GM18517 (cell line): ENCODE measurements around the gene ARPC1A.
A peak's percentile ranks its signal among the peaks of the same experiment; 100 is the strongest.
"Not testable (repeated sequence)": the region's sequence is repeated elsewhere in the genome, so short reads cannot be mapped to it uniquely, and the experiment has no call there.

Source experiments
- ATAC-seq: cut with Tn5 transposase; IDR thresholded peaks from one replicate; pipeline ENCODE4 v1.9.1; 2021; ENCODE audit warnings: mild to moderate bottlenecking, moderate library complexity; ENCODE audit not compliant: unreplicated experiment

ARPC1A gene

GRCh38 chr7:99325592-99326407, at the start of gene ARPC1A:
Gene ARPC1A, plus strand, starts transcription at chr7:99325898. Its CDS starts 7,456 bp downstream, at chr7:99333354.
- ATAC-seq = peak; percentile 91

DNA sequence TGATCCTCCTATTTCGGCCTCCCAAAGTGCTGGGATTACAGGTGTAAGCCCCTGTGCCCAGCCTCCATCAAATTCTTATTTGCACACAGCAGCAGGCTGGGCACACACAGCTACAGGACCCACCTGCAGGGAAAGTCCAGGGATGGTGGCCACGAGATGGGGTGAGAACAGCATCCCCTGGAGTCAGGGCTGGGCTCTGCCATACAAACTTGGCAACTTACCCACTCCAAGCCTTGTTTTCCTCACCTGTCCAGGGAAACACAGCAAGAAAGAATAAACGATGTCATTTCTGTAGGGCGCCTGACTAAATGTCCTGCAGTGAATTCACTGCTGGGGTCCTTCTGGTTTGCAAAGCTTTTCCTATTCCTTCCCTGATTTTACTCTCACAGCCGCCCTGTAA, 47.5 kb upstream of the ARPC1A start:
- no peak for ATAC-seq

GRCh38 chr7:99284165-99284564, 41.5 kb upstream of the ARPC1A start:
- ATAC-seq = not testable (repeated sequence)

- ATAC-seq = no peak
Observed at GRCh38 chr7:99287779-99288534, 37.7 kb upstream of the ARPC1A start.

DNA sequence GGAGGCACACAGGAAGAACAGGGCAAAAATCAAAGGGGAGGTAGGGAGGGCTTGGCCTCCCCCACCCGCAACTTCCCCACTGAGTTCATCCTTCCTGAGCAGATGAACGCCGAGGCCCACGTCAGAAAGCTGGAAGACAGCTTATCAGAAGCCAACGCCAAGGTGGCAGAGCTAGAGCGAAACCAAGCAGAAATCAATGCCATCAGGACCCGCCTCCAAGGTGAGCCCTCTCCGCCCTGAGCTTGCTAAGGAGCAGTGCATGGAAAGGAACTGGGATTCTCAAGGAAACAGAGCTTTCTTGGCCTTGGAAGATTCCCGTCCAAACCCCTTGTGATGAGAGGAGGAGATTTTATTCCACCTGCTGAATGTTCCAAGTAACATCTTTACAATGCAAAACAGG, 36.5 kb upstream of the ARPC1A start:
- no peak for ATAC-seq

DNA sequence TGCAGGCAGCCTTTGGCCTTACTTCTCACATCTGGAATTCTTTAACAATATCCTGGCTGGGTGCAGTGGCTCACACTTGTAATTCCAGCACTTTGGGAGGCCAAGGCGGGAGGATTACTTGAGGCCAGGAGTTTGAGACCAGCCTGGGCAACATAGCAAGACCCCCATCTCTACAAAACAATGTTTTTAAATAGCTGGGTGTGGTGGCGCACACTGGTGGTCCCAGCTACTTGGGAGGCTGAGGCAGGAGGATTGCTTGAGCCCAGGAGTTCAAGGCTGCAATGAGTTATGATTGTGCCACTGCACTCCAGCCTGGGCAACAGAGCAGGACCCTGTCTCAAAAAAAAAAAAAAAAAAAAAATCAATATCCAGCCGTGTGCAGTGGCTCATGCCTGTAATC, 35.5 kb upstream of the ARPC1A start:
- ATAC-seq = not testable (repeated sequence)

- ATAC-seq = no peak
Observed at GRCh38 chr7:99290980-99291607, 34.6 kb upstream of the ARPC1A start.

DNA sequence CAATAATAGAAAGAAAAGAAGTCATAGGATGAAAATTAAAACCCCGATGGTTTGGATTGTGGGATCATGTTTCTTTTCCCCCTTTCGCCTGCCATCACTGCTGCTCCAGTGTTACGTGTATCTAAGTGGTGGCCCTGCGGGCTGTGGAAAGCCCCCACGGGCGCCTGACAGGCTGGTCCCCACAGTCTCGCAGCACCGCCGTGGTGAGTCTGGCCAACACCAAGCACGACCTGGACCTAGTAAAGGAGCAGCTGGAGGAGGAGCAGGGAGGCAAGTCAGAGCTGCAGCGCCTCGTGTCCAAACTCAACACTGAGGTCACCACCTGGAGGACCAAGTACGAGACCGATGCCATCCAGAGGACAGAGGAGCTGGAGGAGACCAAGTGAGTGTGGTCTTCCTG, 33.6 kb upstream of the ARPC1A start:
- ATAC-seq = no peak

DNA sequence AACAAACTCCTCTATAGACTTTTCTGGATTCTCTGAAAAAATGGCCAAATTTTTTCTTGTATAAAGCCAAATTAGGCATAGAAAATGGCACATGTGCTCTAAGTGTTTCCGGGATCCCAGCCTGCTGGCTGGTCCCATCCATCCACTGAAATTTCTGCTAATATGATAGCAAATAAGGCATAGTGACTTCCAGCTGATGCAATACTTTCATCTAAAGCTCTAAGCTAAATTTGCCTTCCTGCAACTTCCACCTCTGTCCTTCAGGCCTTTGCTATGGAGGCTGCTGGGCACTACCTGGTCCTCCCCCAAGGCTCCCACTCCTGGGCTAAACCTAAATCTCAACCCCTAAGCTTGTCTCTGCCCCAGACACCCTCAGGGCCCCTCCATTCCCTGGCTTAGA, 32.5 kb upstream of the ARPC1A start:
- ATAC-seq = no peak

DNA sequence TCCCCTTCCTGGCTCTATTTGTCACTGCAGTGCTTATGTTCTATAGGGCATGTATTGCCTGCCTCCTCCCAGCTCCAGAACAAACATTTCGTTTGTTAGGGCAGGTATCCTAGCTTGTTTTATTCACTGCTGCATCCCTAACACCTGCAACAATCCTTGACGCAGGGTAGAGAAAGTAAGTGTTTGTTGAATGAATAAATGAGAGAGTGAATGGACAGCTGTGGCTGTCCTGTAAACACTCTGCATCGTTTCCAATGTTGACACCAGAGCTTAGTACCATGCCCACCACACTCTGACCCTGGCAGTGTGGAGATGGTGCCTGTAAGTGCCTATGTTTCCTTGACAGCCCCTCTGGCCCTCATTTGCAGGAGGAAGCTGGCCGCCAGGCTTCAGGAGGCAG, 32.0 kb upstream of the ARPC1A start:
- no peak for ATAC-seq

DNA sequence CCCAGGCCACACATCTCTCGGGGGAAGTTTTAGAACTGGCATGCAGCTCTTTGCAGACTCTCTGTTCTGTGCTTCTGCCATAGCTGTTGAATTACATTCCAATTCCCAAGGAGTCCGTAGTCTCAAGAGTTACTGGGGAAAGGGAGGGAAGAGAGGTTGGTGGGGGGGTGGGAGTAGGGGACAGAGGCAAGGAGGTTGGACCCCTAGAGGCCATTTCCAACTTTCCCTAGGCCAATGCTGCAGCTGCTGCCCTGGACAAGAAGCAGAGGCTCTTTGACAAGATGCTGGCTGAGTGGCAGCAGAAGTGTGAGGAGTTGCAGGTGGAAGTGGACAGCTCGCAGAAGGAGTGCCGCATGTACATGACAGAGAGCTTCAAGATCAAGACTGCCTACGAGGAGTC, 29.2 kb upstream of the ARPC1A start:
- ATAC-seq = no peak

DNA sequence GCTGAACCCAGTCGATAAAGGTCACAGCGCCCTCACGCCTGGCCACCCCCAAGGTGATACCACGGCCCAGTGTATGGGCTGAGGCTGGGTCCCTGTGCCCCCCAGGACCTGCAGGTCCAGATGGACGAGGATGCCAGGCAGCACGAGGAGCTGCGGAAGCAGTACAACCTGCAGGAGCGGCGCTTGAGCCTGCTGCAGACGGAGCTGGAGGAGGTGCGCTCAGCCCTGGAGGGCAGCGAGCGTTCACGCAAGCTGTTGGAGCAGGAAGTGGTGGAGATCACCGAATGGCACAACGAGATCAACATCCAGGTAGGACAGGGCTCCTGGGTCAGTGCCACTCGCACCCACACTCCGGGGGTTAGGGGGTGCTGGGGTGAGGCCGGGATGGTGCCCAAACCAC, 24.2 kb upstream of the ARPC1A start:
- ATAC-seq = no peak

DNA sequence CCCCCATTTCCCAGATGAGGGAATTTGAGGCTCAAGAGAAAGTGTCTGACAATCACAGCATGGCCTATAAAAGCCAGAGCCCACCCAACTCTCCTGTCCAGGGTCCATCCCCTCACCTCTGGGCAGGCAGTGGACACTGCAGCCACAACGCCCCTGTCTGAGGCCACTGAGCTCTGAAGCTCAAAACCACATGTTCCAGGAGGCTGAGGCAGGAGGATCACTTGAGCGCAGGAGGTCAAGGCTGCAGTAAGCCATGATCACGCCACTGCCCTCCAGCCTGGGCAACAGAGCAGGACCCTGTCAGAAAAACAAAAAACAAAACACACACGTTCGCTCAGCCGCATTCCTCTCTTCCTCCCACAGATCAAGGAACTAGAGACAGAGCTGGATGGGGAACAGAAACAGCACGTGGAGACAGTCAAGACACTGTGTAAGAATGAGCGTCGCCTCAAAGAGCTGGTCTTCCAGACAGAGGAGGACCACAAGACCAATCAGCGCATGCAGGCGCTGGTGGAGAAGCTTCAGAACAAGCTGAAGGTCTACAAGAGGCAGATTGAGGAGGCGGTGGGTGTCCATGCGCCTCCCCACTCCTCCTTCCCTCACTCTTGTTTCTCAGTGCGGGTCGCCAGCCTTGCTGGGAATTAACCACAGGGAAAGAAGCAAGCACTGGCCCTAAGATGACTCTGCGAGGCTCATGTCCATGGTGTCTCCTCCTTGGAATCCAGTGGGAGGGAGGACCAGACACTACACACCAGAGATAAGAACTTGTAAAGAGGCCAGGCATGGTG, 20.0 kb upstream of the ARPC1A start:
- ATAC-seq = no peak

- ATAC-seq = no peak
Observed at GRCh38 chr7:99308461-99309074, 17.1 kb upstream of the ARPC1A start.

GRCh38 chr7:99309111-99309510, 16.6 kb upstream of the ARPC1A start:
- ATAC-seq = no peak

GRCh38 chr7:99310004-99310403, 15.7 kb upstream of the ARPC1A start:
- ATAC-seq = no peak

DNA sequence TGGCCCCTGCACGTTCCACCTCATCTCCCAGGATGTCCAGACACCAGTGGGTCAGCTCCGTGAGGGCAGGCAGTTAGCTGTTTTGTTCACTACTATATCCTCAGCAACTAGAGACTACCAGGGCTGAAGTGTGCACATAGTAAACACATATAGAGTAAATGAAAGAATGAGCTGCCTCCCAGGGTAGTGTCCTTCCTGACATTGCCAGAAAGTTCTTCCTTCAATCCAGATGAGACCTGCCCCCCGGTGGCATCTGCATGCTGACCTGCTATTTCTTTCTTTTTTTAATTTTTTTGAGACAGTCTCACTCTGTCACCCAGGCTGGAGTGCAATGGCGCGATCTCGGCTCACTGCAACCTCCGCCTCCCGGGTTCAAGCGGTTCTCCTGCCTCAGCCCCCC, 14.0 kb upstream of the ARPC1A start:
- no peak for ATAC-seq

- no peak for ATAC-seq
Observed at GRCh38 chr7:99312316-99313203, 13.1 kb upstream of the ARPC1A start.

DNA sequence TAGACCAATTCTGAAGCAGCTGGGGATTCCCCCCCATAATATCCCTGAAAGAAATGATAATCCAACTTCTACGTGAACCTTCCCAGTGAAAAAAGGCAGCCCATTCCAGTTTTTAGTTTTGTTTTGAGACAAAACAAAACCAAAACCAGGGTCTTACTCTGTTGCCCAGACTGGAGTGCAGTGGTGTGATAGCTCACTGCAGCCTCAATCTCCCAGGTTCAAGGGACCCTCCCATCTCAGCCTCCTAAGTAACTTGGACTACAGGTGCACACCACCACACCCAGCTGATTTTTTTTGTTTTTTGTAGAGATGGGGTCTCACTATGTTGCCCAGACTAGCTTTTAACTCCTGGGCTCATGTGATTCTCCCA, 12.5 kb upstream of the ARPC1A start:
- ATAC-seq = no peak

DNA sequence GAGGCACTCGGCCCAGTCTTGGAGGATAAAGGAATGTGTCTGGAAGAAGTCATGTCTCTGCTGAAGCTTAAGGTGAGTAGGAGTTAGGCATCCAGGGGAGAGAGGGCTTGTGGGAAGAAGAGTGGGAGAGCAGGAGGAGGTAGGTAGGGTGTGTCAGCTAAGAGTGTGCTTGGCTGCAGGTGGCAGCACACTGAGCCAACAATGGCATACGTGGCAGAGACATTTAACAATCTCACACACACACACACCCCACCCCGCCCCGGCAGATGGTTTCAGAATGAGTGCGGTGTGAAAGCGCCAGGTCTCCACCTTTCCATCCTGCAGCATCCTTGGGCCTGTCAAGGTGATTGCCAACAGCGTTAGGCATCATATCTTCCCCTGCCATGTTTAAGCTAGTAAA, 11.2 kb upstream of the ARPC1A start:
- ATAC-seq = no peak
